ENCODE results near the gene TXNDC5.

DNA sequence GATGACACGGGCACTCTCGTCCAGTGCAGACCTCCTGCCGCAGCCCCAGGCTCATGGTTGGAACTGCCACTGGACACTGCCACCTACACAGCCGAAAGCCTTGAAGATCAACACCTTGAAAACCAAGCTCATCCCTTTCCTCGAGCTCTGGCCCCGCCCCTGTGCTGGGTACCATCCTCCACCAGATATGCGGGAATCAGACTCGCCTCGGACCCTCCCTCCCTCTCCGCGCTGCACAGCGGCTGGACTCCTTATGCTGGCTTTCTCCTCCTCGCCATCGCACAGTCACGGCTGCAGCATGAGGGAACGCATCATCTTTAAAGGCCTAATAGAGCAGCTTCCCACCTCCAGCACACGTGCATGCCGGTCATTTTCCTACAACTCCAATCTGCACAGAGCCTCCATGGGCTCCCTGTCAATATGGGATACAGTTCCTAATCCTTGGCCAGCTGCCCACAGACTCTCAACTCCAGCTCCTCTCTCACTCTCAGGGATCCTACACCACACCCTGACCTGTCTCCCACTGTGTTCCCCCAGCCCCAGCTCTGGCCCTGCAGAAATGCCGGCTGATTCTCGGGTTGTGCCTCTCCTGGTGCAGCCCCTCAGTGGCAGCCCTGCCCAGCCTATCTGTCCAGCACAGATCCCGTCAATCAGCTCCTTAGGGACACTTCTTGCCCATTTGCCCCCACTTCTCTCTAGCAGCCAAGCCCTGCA, 23.2 kb downstream of the TXNDC5 start:
- TF ChIP-seq, protein P1, sequence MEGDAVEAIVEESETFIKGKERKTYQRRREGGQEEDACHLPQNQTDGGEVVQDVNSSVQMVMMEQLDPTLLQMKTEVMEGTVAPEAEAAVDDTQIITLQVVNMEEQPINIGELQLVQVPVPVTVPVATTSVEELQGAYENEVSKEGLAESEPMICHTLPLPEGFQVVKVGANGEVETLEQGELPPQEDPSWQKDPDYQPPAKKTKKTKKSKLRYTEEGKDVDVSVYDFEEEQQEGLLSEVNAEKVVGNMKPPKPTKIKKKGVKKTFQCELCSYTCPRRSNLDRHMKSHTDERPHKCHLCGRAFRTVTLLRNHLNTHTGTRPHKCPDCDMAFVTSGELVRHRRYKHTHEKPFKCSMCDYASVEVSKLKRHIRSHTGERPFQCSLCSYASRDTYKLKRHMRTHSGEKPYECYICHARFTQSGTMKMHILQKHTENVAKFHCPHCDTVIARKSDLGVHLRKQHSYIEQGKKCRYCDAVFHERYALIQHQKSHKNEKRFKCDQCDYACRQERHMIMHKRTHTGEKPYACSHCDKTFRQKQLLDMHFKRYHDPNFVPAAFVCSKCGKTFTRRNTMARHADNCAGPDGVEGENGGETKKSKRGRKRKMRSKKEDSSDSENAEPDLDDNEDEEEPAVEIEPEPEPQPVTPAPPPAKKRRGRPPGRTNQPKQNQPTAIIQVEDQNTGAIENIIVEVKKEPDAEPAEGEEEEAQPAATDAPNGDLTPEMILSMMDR (IDR thresholded peaks at IDR 0.05), result no peak
- TF ChIP-seq POLR2A (IDR thresholded peaks at IDR 0.05), result no peak

All from adrenal gland (tissue), 5 donors.